ENCODE measurements around the gene ORM2.

The ORM2 gene

DNA sequence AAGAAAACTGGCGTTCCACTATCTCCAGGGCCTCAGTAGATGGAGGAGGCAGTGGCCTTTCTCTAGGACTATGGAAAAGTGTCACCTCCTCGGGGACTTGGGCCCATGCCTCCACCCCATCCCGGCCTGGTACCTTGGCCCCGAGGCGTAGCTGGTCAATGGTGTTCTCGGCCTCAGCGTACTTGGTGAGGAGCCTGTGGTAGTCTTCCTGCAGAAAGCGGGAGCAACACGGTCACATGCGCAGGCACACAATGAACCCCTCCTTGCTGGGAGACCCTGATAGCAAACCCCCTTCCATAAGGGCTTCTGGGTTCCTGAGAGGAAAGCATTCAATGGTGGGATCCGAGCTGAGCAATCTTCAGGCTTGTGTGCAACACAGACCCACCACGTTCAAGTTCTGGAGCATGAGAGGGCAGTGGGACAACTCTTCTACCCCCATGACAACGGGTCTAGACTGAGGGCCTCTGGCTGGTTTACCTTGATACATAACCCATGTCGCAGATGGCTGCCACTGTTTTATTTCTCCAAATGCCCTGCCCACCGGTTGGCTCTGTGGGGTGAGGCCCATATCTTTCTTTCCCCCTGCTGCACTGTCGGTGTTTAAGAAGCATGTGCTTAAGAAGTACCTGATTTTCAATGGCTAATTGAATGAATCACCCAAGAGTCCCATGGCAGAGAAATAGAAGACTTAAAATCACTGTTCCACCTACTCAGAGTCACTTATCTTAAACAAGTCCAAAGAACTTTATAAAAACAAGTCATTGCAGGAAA is 44.5 kb downstream of the ORM2 start:
- no peak overlapping the region for H3K4me3 ChIP-seq (ENCODE audit: low read depth, low read length)
- DNase-seq (ENCODE audit: low read depth), result no peak
- TF ChIP-seq MYC (IDR thresholded peaks at IDR 0.05; ENCODE audit: low read depth, low read length), result no peak
- TF ChIP-seq, protein P1, sequence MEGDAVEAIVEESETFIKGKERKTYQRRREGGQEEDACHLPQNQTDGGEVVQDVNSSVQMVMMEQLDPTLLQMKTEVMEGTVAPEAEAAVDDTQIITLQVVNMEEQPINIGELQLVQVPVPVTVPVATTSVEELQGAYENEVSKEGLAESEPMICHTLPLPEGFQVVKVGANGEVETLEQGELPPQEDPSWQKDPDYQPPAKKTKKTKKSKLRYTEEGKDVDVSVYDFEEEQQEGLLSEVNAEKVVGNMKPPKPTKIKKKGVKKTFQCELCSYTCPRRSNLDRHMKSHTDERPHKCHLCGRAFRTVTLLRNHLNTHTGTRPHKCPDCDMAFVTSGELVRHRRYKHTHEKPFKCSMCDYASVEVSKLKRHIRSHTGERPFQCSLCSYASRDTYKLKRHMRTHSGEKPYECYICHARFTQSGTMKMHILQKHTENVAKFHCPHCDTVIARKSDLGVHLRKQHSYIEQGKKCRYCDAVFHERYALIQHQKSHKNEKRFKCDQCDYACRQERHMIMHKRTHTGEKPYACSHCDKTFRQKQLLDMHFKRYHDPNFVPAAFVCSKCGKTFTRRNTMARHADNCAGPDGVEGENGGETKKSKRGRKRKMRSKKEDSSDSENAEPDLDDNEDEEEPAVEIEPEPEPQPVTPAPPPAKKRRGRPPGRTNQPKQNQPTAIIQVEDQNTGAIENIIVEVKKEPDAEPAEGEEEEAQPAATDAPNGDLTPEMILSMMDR (IDR thresholded peaks at IDR 0.05; ENCODE audit: low read depth, low read length), result no peak
- TF ChIP-seq, protein P2, sequence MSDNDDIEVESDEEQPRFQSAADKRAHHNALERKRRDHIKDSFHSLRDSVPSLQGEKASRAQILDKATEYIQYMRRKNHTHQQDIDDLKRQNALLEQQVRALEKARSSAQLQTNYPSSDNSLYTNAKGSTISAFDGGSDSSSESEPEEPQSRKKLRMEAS (IDR thresholded peaks at IDR 0.05; ENCODE audit: low read depth, low read length), result peak; percentile 54; the same call in 1 of the 2 replicates

DNA sequence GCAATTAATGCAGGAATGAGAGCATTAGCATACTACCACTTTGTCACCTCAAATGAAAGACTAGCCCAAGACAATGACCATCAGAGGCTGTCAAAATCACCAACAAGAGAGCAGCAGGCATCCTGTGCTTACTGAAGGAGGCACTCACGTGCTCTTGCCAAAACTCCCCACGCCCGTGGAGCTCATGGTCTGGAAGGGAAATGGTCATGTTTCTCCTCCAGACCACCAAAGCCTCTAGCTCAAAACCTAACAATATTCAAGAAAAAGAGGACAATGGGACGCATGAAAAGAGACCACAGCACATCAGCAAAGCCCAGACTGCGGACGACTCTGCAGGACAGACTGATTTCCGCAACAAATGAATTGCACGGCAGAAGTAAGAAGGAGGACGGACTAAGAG is 45.3 kb downstream of the ORM2 start:
- DNase-seq (ENCODE audit: low read depth), result peak; percentile 58
- H3K4me3 ChIP-seq (ENCODE audit: low read depth, low read length), result no peak overlapping the region
- TF ChIP-seq, protein P1 (IDR thresholded peaks at IDR 0.05; ENCODE audit: low read depth, low read length), result peak; percentile 7
- TF ChIP-seq POLR2A (IDR thresholded peaks at IDR 0.05; ENCODE audit: extremely low read depth, insufficient read length) (no peak), MYC (IDR thresholded peaks at IDR 0.05; ENCODE audit: low read depth, low read length) (no peak)
- TF ChIP-seq, protein P2 (IDR thresholded peaks at IDR 0.05; ENCODE audit: low read depth, low read length), result no peak

DNA sequence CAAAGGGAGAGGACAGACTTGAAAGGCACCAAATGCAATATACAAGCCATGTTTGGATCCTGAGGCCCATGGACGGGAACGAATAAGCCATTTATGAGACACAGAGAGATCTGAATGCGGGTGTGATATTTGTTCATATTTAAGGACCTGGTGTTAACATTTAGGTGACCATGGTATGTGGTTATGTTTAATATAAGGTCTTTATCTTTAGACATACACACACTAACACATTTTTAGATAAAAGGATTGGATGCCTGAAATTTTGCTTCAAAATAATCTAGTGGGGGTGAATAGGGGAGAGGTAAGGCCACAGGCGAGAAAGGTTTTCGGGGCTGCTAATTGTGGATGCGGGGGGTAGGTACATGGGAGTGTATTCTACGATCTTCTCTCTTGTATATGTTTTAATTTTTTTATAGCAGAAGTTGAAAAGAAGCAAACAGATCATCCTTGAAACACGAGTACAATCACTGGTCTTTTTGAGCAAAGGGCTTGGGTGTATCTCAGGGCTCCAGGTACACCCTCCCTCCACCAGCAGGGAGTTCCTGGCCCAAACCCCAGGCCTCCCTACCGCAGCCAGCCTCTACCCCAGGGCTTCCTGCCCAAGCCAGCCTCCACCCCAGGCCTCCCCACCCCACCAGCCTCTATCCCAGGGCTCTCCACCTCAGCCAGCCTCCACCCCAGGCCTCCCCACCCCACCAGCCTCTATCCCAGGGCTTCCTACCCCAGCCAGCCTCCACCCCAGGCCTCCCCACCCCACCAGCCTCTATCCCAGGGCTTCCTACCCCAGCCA is 45.9 kb downstream of the ORM2 start:
- TF ChIP-seq MYC (IDR thresholded peaks at IDR 0.05; ENCODE audit: low read depth, low read length), result no peak
- H3K4me3 ChIP-seq (ENCODE audit: low read depth, low read length), result no peak overlapping the region
- peak; percentile 22 for DNase-seq (ENCODE audit: low read depth)

DNA sequence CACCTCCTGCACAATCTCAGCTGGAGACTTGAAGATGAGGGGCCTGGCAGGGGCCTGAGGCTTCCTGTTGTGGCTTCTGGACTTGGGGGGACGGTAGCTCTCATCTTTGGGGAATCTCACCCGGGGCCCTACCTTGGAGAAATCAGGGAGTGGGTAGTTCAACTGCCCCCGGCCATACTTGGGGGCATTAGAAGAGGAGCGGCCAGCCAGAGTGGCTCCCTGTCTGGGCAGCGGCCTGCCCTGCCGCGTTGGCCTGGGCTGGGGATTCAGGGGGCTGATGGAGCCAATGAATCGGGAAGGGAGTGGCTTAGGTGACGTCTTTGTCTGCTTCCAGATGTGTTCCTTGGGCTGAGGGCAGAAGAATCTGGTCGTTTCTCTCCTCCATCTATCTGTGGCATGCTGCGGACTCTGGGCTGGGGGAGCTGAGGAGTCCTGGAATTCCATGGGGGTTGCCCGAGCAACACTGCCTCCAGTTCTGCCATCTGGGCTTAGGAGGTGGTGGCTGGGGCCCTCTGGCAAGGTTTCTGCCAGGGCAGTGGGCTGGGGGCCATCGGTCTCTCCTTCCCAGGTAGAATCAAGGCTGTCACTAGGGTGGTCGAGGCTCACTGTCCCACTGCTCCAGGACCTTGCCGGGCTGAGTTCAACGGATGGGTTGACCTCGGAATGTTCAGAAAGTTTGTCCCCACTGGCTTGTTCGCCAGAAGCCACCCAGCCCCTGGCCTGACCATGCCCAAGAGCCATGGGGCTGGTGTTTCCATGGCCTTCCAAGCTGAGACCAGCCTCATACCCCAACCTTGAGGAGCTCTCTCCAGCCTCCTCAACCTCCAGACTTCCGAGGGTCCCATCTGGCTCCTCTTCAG is 47.1 kb downstream of the ORM2 start:
- no peak for DNase-seq (ENCODE audit: low read depth)
- no peak for TF ChIP-seq POLR2A (IDR thresholded peaks at IDR 0.05; ENCODE audit: extremely low read depth, insufficient read length)
- no peak for TF ChIP-seq MYC (IDR thresholded peaks at IDR 0.05; ENCODE audit: low read depth, low read length)
- TF ChIP-seq, protein P2 (IDR thresholded peaks at IDR 0.05; ENCODE audit: low read depth, low read length), result no peak
- TF ChIP-seq, protein P1 (IDR thresholded peaks at IDR 0.05; ENCODE audit: low read depth, low read length), result no peak
- no peak overlapping the region for H3K4me3 ChIP-seq (ENCODE audit: low read depth, low read length)

DNA sequence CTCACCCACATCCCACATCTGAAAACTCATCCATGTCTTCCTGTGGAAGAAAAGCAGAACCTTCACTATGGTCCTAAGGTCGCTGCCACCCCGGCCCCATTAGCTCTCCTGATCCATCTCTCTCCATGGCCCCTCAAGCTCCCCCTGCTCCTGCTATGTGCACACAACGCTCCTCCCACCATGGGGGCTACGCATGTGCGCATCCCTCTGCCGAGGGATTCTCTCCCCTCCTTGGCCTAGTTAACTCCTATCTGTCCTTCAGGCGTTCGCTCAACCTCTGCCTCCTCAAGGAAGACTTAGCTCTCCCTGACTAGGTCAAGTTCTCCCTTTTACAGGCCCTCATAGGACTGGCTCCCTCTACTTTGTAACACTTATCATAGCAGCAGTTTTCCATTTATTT is 48.3 kb downstream of the ORM2 start:
- DNase-seq (ENCODE audit: low read depth), result no peak
- no peak for TF ChIP-seq MYC (IDR thresholded peaks at IDR 0.05; ENCODE audit: low read depth, low read length)
- TF ChIP-seq POLR2A (IDR thresholded peaks at IDR 0.05; ENCODE audit: extremely low read depth, insufficient read length), result no peak
- TF ChIP-seq, protein P1 (IDR thresholded peaks at IDR 0.05; ENCODE audit: low read depth, low read length), result no peak
- TF ChIP-seq, protein P2 (IDR thresholded peaks at IDR 0.05; ENCODE audit: low read depth, low read length), result no peak
- H3K4me3 ChIP-seq (ENCODE audit: low read depth, low read length), result no peak overlapping the region

Data from NB4 (cell line).